ENCODE results near the gene PALM.
A peak's percentile ranks its signal among the peaks of the same experiment; 100 is the strongest.
"Not testable (repeated sequence)": the region's sequence is repeated elsewhere in the genome, so short reads cannot be mapped to it uniquely, and the experiment has no call there.

The PALM gene

DNA sequence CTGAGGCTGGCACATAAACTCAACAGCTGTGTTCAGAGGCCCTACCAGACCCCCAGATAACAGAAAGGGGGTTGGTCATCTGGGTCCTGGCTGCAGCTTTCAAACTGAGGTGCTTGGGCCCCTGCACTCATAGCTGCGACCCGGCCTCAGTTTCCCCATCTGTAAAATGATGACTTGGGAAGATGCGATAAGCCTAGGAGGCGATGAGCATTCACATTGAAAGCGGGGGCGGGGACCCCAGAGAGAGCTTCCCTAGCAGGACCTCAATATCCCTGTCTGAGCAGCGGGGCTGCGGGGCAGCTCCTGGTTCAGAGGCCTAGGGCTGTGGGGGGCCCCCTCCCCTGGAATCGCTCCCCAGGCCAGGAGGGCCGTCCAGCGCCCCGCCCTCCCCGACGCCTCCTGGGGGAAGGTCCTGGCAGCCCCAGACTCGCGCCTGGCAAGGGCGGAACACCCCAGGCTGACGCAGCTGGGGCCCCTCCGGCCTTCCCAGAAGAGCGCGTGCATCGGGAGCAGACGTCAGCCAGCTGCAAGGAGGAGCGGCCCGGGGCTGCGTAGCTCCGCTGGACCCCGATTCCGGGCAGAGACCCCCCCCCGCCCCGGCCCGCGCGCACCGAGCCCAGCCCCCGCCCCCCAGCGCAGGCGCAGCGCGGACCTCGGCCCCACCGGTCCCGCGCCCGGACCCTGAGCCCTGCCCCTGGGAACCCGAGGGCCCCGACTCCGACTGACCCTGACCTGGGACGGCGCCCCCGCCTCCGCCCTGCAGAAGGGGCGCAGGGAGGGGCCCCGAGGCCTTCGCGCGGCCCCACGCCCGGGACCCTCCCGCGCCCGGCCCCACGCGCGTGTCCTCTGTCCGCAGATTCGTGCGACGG, 29.1 kb upstream of the PALM start:
- DNase-seq = peak; percentile 60

DNA sequence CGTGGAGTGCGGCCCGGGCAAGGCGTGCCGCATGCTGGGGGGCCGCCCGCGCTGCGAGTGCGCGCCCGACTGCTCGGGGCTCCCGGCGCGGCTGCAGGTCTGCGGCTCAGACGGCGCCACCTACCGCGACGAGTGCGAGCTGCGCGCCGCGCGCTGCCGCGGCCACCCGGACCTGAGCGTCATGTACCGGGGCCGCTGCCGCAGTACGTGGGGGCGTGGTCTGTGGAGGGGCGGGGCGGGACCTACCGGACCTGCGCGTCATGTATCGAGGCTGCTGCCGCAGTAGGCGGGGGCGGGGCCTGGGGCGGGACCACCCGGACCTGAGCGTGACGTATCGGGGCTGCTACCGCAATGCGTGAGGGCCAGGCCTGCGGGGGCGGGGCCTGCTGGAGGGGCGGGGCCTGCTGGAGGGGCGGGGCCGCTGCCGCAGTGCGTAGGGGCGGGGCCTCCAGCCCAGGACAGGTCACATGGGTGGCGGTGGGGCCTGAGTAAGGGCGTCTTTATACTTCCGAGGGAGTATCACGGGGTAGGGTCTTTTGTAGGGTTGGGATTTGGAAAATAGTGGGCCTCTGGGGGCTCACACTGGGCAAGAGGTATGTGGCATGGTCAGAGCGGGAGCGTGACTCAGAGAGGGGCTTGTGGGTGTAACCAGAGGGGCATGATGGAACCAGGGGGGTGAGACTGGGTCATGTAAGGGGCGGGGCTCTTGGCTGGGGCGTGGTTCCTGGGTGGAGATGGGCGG, 28.3 kb upstream of the PALM start:
- peak; percentile 97 for DNase-seq

DNA sequence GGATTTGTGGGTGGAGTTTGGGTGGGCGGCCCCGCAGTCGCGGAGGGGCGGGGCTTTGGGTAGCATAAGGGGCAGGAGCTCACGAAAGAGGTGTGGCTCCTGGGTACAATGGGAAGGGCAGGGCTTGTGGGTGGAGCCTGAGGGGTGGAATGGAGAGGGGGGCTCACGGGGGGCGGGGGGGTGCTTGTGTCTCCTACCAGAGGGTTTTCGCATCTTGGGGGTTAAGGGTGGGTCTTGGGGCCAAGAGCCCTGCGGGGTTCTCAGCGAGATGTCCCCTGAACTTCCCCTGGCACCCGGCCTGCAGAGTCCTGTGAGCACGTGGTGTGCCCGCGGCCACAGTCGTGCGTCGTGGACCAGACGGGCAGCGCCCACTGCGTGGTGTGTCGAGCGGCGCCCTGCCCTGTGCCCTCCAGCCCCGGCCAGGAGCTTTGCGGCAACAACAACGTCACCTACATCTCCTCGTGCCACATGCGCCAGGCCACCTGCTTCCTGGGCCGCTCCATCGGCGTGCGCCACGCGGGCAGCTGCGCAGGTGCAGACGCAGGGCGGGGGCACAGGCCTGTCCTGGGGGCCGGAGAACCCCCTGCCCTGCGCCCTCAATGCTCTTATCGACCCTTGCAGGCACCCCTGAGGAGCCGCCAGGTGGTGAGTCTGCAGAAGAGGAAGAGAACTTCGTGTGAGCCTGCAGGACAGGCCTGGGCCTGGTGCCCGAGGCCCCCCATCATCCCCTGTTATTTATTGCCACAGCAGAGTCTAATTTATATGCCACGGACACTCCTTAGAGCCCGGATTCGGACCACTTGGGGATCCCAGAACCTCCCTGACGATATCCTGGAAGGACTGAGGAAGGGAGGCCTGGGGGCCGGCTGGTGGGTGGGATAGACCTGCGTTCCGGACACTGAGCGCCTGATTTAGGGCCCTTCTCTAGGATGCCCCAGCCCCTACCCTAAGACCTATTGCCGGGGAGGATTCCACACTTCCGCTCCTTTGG, 27.4 kb upstream of the PALM start:
- no peak for DNase-seq

DNA sequence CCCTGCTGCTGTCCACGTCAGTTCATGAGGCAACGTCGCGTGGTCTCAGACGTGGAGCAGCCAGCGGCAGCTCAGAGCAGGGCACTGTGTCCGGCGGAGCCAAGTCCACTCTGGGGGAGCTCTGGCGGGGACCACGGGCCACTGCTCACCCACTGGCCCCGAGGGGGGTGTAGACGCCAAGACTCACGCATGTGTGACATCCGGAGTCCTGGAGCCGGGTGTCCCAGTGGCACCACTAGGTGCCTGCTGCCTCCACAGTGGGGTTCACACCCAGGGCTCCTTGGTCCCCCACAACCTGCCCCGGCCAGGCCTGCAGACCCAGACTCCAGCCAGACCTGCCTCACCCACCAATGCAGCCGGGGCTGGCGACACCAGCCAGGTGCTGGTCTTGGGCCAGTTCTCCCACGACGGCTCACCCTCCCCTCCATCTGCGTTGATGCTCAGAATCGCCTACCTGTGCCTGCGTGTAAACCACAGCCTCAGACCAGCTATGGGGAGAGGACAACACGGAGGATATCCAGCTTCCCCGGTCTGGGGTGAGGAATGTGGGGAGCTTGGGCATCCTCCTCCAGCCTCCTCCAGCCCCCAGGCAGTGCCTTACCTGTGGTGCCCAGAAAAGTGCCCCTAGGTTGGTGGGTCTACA, 25.9 kb upstream of the PALM start:
- DNase-seq = no peak

DNA sequence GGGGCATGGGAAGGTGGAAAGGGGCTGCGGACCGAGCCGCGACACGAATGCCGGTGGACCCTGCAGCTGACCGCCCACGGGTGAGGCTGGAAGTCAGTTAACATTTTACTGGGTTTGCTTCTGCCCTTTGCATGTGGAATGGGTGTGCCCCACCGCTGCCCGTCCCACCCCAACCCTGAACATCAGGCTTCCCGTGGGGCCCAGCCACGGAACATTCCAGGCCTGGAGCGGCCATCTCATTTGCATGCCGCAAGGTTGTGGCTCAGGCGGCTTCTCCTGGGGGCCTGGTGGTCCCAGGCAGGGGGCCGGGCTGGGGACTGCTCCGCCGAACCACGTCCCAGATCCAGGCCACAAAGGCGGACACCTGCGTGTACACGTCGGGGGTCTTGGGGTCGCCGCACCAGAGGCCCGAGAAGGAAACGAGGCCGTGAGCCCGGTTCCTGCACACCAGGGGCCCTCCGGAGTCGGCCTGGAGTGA, 23.2 kb upstream of the PALM start:
- DNase-seq = no peak

DNA sequence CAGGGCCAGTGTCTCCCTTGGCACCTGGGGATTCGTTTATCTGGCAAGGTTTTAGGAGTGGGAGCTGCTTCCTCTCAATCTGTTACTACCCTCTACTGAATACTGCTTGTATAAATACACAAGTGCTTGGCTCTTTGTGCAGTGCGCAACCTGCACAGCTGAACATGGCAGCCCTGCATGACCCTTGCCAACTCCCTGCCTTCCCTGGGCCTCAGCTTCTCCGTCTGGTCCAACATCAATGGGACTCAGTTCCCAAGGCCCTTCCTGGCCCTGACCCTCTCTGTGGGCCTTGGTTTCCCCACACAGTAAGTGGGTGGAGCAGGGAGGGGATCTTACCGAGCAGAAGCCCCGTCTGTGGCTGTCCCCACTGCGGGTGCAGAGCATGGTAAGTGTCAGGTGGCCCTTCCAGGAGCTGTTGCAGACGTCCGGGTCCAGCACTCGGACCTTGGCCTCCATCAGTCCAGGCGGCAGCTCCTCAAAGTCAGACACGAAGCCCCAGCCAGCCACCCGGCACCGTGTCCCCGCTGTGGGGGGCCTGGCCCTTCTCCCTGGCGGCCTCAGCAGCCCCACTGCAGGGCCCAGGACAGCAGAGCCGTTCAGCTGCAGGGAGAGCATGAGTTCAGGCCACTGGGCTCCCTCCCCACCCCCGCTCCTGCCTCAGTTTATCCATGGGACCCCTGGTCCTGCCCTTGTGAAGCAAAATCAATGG, 22.0 kb upstream of the PALM start:
- DNase-seq = no peak

DNA sequence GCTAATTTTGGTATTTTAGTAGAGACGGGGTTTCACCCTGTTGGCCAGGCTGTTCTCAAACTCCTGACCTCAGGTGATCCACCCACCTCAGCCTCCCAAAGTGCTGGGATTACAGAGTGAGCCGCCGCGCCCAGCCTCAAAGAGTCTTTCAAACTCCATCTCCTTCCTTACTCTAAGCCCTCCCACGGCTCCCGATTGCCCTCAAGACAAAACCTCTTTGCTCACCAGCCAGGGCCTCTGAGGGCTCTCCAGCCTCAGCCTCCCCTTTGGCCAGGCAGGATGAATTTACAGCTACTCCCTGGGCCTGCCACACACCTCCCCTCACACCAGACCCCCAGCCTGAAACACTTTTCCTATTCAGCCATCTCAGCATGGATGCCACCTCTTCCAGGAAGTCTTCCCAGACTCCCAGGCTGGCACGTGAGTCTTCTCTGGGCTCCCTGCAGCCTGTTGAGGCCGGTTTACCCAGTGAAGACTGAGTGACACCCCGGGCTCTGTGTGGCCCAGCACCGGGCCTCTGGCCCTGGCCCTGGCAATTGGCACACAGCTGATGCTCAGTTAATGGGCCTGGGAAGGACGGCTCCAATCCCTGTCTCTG, 21.1 kb upstream of the PALM start:
- DNase-seq = no peak

DNA sequence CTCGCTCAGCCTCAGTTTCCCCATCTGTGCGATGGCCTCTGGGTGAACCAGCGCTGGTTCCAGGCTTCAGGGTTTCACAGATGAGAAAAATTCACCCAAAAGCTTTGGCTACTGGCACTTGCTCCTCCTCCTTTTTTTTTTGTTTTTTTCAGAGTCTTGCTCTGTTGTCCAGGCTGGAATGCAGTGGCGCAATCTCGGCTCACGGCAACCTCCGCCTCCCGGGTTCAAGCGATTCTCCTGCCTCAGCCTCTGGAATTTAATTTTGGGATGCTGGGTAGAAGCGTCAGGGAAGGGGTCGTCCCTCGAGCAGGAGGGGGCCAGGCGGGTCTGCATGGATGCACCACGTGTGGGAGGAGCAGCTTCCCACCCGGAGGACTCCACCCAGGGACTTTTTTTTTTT, 20.5 kb upstream of the PALM start:
- DNase-seq = no peak

DNA sequence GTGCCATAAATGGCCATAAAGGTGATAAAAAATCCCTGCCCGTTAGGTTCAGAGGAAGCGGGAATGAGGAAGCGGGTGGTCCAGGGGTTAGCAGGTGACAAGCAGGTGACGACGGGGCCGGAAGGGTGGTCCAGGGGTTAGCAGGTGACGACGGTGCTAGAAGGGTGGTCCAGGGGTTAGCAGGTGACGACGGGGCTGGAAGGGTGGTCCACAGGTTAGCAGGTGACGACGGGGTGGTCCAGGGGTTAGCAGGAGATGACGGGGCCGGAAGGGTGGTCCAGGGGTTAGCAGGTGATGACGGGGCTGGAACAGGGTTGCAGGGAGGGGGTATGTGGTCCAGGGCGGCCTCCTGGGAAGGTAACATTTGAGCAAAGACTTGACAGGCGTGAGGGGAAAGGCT, 19.7 kb upstream of the PALM start:
- DNase-seq = no peak

DNA sequence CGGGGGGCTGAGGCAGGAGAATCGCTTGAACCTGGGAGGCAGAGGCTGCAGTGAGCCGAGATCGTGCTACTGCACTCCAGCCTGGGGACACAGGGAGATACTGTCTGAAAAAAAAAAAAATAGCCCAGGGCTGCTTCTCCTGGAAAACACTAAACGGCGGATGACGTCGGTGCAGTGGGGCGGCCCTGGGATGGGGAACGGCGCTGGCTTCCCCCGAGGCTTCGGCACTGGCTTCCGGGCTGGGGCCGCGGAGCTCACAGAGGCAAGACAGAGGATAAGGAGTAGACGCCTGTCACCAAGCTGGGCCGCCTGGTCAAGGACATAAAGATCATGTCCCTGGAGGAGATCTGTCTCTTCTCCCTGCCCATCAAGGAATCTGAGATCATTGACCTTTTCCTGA, 18.5 kb upstream of the PALM start:
- no peak for DNase-seq

DNA sequence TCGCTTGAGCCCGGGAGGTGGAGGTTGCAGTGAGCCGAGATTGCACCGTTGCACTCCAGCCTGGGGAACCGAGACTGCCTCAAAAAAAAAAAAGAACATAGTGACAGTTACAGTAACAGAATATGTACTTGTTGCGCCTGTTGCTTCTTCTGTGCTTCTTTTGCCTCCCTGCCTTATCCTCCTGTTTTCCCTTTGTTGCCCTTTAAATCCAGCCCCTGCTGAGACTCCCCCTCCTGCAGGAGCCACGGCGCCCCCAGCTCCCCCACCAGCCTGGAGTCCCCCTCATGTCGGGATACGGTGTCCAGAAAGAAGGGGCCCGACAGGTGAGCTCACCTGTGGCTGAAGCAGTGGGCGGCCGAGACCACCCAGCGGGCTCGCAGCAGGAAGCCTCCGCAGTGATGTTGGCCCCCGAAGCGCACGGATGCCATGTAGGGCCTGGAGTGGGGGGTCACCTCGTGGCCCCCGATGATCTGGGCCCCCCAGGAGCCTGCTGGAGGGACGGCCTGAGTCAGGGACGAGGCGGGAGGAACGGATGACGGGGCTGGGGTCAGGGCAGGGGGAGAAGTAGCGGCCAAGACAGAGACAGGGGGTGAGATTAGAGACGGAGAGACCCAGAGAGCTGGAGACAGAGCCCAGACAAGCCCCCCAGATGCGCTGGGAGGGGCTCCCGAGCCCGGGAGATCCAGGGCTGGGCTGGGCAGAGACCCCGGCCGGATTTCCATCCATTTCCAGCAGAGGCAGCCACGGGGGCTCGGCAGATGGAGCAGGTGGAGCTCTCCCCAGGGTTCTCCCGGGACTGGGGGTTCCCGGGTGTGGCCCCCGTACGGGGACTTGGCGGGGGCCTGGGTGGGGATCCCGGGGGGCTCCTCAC, 14.0 kb upstream of the PALM start:
- no peak for DNase-seq

DNA sequence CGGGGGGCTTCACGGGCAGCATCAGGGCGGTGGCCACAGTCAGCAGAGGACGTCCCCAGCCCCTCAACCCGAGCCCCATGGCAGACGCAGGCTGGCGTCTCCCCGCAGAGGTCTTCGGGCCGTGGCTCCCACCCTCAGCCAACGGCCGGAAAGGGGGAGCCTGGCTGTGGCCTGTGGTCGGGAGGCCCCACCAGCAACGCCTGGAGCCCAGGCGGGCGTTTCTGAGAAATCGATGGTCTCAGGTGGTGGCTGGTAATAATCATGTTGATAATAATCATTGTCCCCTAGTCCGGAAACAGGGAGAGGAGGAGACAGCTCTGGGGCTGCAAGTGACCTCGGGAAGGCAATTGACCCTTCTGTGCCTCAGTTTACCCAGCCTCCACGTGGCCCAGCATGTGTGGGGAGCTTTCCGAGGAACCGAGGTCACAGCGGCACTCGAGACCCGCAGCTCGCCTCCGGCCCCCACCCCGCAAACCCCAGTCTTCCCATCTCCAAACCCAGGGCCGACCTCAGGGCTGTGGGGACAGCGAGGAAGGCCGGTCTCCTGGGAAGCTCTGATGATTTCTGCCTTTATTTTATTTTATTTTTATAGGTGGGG, 13.3 kb upstream of the PALM start, which contains the start of gene PRSS57:
TSS of gene PRSS57 (minus strand) at position 101 of the 598 bp plus-strand sequence. CDS start at position 79, 22 bp downstream.
- DNase-seq = no peak

DNA sequence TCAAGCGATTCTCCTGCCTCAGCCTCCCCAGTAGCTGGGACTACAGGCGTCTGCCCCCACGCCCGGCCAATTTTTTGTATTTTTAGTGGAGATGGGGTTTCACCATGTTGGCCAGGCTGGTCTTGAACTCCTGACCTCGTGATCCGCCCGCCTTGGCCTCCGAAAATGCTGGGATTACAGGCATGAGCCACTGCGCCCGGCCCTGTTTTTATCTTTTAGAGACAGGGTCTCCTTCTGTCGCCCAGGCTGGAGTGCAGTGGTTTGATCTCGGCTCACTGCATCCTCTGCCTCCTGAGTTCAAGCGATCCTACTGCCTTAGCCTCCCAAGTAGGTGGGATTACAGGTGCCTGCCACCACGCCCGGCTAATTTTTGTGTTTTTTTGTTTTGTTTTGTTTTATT, 10.2 kb upstream of the PALM start:
- not testable (repeated sequence) for DNase-seq

DNA sequence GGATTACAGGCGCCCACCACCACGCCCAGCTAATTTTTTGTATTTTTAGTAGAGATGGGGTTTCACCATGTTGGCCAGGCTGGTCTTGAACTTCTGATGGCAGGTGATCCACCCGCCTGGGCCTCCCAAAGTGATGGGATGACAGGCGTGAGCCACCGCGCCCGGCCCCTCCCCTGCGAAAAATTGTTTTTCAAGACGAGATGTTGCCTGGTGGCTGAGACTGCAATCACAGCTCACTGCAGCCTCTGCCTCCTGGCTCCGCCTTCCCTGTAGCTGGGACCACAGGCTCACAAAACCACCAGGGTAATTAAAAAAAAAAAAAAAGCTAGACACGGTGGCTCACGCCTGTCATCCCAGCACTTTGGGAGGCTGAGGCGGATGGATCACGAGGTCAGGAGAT, 8.8 kb upstream of the PALM start:
- DNase-seq = not testable (repeated sequence)

DNA sequence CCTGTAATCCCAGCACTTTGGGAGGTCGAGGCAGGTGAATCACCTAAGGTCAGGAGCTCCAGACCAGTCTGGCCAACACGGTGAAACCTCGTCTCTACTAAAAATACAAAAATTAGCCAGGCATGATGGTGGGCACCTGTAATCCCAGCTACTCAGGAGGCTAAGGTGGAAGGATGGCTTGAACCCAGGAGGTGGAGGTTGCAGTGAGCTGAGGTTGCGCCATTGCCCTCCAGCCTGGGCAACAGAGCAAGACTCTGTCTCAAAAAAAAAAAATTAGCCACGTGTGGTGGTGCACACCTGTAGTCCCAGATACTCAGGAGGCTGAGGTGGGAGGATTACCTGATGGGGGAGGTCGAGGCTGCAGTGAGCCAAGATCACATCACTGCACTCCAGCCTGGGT, 5.9 kb upstream of the PALM start:
- not testable (repeated sequence) for DNase-seq

DNA sequence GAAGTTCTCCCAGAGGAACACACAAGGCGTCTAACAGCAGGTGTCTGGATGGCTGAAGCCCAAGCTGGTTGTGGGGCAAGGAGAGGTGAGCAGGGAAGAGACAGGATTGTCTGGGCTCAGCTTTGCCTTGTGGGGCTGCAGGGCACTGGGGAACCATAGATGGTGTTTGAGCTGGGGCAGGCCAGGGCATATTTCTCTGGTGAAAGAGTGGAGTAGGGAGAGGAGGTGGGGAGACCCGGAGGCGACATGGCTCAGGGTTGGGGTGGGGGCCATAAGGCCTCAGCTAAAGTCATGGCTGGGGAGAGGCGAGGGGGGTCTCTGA, 5.4 kb upstream of the PALM start:
- no peak for DNase-seq

DNA sequence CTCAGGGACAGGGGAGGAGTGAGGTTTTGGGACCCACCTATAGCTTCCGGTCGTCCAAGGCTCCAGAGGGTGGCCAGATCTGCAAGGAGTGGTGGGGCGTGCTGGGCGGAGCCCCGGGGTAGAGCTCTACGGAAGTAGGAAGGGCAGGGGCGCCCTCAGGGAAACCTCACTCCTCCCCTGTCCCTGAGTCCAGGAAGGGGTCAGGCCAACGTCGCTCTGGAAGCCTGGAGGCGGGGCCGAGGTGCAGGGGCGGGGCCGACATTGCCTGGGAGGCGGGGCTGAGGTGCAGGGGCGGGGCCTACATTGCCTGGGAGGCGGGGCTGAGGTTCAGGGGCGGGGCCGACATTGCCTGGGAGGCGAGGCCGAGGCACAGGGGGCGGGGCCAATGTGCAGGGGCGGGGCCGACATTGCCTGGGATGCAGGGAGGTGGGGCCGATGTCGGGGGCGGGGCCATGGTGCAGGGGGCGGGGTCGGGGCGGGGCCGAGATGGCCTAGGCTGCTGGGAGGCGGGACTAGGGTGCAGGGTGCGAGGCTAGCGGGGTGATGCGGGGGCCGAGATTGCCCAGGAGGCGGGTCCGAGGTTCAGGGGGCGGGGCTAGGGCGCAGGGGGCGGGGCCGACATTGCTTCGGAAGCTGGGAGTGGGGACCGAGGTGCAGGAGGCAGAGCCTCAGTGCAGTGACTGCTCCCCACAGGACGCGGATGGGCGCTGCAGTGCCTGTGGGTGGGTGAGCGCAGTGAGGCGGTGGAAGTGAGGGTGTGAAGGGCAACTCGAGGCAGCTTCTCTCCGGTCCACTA, 4.9 kb upstream of the PALM start:
- peak; percentile 10 for DNase-seq

DNA sequence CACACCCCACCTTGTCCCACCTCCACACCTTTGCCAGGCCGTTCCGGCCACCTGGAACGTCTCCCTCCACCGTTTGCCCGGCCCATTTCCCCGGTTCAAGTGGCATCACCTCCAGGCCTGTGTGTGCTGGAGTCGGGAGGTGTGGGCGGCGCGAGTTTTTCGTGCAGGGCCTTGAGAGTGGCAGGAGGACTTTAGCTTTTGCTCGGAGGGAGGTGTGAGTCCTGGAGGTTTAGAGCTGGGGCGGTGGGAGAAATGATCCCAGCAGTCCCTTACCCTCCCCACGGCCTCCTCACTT, 4.3 kb upstream of the PALM start:
- no peak for DNase-seq
